DND-41 (cell line): ENCODE data around the gene BRK1.

Experiments
- CTCF ChIP-seq: IDR thresholded peaks from 2 replicates; pipeline ENCODE4 v1.5.1; 2012; ENCODE audit warnings: borderline replicate concordance, low read length, moderate library complexity, mild to moderate bottlenecking; ENCODE audit not compliant: poor library complexity, severe bottlenecking; ENCODE audit errors: extremely low read depth
- EZH2 ChIP-seq: IDR thresholded peaks from 3 replicates; pipeline ENCODE4 v1.6.1; 2012; ENCODE audit warnings: borderline replicate concordance, low read depth, mild to moderate bottlenecking, moderate library complexity, low read length, inconsistent platforms; ENCODE audit not compliant: severe bottlenecking

DNA sequence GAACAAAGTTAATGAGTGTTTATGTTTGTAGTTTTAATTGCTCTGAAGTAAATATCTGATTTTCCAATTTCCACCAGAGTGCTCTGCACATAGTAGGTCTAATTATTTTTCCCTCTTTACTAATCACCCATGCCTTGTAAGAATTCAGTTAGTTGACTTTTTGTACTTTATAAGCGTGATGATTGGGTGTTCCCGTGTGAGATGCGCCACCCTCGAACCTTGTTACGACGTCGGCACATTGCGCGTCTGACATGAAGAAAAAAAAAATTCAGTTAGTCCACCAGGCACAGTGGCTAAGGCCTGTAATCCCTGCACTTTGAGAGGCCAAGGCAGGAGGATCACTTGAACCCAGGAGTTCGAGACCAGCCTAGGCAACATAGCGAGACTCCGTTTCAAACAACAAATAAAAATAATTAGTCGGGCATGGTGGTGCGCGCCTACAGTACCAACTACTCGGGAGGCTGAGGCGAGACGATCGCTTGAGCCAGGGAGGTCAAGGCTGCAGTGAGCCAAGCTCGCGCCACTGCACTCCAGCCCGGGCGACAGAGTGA lies 25.6 kb downstream of the BRK1 start:
- TF ChIP-seq CTCF (no peak), EZH2 (no peak)
